Suppressor macrophage treated with lipopolysaccharide for 1 hour (primary cell): Measurements from ENCODE around the gene DPPA5.
"Not testable (repeated sequence)": the region's sequence is repeated elsewhere in the genome, so short reads cannot be mapped to it uniquely, and the experiment has no call there.

Experiments used
- DNase-seq, 3 donors: peaks; one replicate each; pipeline ENCODE4 v3.0.0-alpha.2; 2020 to 2022

Gene DPPA5, protein sequence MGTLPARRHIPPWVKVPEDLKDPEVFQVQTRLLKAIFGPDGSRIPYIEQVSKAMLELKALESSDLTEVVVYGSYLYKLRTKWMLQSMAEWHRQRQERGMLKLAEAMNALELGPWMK

DNA sequence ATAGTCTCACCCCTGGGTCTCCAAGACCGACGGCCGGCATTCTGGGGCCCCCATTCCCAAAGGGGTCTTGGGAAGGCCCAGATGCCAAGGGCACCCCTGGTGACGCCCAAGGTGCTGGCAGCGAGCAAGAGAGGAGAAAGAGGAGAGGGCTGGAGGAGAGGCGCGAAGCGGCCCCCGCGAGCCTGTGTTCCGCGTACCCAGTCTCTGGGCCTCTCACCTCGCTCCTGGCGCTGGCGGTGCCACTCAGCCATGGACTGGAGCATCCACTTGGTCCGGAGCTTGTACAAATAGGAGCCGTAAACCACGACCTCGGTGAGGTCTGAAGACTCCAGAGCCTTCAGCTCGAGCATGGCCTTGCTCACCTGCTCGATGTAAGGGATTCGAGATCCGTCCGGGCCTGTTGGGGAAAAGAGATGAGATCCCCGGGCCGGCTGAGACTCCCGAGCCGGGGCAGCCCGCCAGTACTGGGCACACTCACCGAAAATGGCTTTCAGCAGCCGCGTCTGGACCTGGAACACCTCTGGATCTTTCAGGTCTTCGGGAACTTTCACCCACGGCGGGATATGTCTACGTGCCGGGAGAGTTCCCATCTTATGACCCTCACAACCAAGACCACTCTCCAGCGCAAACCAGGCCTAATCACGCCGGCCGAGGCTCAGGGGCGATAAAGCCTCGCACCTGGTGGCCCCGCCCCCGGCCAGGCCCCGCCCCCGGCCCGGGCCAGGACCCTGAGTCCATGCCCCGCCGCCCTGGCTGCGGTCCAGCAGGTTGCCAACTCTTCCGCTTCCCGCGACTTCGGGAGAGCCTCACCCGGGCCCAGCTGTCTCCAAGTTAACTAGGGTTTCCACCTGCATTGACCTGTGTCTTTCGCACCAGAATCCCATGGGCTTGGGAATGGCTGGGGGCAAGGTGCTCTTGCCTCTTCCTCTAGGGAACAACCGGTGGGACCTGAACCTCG, at the start of gene DPPA5:
Gene DPPA5, minus strand, starts transcription at position 641 of the 958 bp plus-strand sequence. Its CDS starts 51 bp downstream, at position 590.
- DNase-seq = no peak

DNA sequence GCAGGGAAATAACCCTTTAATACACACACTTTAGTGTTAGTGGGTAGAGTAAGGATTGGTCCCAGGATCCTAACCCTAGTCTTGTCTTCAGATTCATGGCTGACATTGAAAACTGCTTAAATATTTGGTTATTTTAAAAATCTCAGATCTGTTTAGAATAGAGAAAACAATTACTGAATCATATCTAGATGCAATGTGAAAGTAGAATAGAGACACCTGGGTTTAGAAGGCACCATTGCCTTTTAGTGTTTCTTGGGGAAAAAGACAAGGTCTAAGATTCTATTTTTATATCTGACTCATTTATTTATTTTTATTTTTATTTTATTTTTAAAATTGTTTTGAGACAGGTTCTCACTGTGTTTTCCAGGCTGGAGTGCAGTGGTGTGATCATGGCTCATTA, 46.6 kb upstream of the DPPA5 start:
- no peak for DNase-seq

GRCh38 chr6:73395875-73396274, 41.8 kb upstream of the DPPA5 start:
- DNase-seq = no peak

DNA sequence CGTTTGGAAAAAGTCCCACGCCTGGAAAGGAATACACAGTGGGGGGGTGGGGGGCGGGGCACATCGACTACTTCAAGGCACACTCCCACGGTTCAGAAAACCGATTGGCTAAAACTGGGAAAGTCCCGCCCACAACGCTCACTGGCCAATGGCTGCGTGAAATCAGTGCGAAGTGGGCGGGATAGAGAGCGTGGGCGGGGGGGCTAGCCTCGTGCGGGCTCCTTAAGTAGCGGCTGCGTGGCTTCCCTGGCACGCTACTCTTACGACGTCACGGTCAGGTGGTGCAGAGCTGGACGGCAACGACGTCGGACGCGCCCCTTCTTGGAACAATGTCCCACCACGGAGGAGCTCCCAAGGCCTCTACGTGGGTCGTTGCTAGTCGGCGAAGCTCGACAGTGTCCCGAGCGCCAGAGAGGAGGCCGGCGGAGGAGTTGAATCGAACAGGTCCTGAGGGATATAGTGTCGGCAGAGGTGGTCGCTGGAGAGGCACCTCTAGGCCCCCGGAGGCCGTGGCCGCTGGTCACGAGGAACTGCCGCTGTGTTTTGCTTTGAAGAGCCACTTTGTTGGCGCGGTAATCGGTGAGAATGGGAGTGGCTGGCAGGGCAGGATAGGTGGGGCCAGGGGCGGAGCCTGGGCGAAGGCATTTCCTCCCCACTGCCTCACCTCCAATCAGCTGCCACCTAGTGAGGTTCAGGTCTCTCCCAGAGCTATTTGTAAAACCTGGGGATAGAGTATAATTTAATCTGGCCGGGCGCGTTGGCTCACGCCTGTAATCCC, 40.7 kb upstream of the DPPA5 start, which contains the start of gene DDX43:
Gene DDX43, plus strand, starts transcription at position 252 of the 778 bp plus-strand sequence. Its CDS starts 78 bp downstream, at position 330.
- DNase-seq = peak; percentile 56 to 65 (median 56)

GRCh38 chr6:73393278-73393677, 39.2 kb upstream of the DPPA5 start:
- DNase-seq = no peak

DNA sequence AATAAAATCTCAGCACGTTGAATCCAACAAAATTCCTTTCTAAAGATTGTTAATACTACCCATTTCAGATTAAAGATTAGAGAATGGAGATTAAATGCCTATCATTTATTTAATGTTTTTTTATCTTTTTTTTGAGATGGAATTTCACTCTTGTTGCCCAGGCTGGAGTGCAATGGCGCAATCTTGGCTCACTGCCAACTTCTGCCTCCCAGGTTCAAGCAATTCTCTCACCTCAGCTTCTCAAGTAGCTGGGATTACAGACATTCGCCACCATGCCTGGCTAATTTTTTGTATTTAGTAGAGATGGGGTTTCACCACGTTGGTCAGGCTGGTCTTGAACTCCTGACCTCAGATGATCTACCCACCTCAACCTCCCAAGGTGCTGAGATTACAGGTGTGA, 38.1 kb upstream of the DPPA5 start:
- not testable (repeated sequence) for DNase-seq

DNA sequence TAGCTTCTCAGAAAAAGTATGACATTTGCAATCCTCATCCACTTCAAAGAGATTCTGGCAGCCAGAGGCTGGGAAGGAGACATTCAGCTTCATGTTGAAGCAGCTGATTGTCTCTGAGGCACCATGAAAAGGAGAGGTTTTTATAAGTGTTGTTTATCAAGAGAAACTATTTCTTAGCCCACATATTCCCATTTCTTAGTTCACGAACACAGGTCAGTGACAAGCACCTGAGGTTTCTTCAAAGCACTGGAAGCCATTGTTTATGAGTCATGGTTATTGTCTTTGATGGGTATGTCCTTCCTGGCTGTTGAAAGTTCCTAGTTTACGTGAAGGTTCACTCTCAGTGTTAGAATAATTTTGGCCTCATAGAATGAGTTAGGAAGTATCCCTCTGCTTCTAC, 37.6 kb upstream of the DPPA5 start:
- DNase-seq = no peak

DNA sequence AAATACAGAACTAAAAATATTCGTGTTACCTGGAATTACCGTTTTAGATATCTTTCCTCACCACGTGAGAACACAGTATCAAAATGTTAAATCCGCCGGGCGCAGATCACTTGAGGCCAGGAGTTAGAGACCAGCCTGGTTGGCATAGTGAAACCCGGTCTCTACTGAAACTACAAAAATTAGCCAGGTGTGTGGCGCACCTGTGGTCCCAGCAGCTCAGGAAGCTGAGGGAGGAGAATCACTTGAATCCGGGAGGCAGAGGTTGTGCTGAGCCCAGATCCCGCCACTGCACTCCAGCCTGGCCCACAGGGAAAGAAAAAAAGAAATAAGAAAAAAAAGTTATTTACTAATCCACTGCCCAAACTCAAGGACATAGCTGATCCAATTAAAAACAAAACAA, 35.8 kb upstream of the DPPA5 start:
- DNase-seq = no peak

DNA sequence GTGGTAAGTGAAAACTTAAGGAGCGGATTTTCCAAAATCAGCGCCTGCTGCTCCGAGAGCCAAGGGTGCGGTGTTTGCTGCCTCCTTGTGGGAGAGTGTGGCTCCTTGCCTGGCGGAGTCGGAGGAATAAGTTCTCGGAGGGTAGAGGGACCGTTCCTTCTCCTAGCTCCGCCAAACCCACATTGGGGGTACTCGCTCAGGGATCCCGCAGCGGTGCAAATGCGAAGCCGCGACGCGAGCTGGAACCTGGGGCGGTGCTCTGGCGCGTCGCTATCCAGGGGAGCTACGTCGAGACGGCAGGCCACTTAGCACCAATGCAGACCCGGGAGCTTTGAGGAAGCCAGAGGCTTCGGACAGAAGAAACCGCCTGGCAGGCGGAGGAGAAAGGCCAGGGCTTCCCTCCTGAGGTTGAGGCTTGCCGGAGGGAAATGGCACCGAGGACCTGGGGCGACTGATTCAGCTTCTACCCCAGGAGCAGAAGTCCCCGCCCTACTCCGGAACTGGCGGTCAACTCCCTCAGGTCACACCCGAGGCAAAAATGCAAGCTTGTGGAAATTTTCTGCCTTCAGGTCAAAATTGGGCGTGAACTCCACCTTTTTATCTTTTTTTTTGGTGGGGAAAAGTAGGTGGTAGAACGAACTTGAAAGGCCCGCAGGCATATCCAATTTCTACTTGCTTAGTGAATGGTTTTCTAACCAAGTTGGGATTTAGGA, 34.9 kb upstream of the DPPA5 start:
- DNase-seq = peak; percentile 58 to 71 (median 61)

- DNase-seq = no peak
Observed at GRCh38 chr6:73388433-73388799, 34.3 kb upstream of the DPPA5 start.

DNA sequence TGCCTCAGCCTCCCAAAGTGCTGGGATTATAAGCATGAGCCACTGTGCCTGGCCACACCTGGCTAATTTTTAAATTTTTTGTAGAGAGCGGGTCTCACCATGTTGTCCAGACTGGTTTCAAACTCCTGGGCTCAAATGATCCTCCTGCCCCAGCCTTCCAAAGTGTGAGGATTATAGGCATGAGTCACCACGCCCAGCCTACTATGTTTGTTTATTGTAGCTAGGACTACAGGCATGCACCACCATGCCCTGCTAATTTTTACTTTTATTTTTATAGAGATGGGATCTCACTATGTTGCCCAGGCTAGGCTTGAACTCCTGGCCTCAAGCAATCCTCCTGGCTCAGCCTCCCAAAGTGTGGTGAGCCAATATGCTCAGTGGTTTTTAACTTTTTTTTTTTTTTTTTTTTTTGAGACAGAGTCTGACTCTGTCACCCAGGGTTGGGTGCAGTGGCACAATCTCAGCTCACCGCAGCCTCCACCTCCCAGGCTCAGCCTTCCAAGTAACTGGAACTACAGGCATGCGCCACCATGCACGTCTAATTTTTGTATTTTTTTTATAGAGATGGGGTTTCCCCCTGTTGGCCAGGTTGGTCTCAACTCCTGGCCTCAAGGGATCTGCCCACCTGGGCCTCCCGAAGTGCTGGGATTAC, 28.5 kb upstream of the DPPA5 start:
- no peak for DNase-seq

- not testable (repeated sequence) for DNase-seq
Observed at GRCh38 chr6:73381531-73381930, 27.5 kb upstream of the DPPA5 start.

- DNase-seq = no peak
Observed at GRCh38 chr6:73377225-73377624, 23.1 kb upstream of the DPPA5 start.

GRCh38 chr6:73375216-73375615, 21.1 kb upstream of the DPPA5 start:
- DNase-seq = no peak

DNA sequence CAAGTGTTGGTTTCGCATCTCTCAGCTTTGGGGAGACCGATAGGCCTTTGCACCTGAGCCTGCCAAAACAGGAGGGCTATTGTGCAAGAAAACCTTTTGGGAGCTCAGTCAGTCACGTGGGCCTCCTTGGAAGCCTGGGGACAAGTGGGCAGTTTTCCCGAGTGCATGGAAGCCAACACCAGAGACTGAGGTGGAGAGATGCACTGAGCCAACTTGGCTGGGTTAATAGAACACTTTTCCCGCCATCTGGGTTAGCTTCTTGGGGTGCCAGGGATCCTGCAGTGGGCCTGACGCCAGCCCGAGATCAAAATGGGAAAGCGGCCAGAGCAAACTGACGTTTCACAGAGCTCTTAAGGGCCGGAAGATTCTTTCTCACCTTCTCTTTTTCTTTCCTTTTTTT, 18.4 kb upstream of the DPPA5 start:
- DNase-seq = no peak

DNA sequence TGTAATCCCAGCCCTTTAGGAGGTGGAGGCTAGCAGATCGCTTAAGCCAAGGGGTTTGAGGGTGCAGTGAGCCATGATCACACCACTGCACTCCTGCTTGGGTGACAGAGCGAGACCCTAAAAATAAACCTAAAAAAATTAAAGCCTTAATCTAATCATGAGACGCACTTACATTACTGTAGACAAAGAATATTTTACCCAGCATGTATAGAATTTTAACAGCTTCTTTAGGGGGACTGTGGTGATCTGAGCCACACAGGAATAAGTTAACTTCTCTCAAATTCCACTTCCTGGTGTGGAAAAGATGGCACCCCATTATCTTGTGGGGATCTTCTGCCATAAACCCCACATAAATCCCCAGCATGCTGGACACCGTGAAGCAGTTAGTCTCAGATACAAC, 17.9 kb upstream of the DPPA5 start:
- no peak for DNase-seq

- DNase-seq = no peak
Observed at GRCh38 chr6:73369563-73369962, 15.5 kb upstream of the DPPA5 start, which contains the start of gene OOEP. Gene OOEP, minus strand, starts transcription at chr6:73369897. Its CDS starts 105 bp downstream, at chr6:73369792.

DNA sequence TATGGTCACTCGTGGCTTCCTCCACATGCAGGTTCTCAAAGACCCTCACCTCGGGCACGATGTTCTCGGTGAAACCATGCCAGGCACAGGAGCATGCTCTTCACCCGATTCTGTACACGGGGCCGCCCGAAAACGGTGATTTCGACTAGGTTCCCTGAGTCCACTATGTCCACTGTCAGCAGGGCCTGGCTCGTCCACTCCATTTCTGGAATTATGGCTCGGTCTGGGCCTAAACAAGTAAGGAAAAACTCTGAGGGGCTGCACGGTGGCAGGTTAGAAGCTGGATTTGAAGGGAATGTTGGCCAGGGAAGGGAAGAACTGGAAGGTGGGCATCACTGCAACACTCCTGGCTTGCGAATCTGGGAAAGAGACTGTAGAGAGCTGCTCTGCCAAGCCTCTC, 15.1 kb upstream of the DPPA5 start:
- DNase-seq = no peak

DNA sequence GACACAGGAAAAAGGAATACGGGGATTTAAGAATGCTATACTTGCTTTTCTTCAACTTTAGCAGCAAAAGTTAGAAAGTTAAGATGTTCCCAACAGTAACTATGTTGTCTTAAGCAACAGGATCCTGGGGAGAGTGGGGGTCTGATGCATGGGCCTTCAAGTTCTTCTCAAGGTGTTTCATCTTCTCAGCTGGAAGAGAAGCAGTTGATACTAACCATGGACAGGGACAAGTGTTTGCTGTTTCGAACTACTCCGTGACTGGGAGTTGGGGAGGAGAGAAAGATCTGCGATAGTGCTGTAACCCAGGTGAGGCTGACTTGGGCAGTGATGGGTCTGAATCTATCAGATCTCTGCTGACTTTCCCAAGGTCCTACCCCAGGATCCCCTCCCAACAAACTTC, 14.6 kb upstream of the DPPA5 start:
- no peak for DNase-seq

DNA sequence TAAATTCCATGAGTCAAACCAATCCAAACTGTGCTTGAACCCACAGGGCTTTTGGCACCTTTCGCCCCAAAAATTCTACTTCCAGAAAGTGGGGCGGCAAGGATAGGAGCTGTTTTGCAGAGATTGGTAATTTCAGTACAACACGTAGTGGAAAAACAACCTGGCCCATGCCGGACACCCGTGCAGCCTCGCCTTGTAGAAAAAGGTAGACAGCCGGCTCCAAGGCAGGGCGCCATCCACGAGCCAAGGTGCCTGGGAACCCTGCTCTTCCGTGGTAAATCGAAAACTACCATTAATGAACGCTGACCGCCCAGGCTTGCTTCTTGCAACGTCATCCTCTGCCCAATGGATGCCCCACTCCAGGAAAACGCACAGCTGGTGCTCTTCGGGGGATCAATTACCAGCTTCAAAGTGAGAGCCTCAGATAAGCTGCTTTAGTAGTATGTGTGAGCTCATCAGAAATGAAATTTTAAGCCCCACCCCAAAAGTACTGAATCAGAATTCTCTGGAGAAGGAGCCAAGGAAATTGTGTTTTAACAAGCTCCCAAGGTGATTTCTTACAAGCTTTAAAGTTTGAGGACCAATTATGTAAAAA, 13.8 kb upstream of the DPPA5 start:
- DNase-seq = no peak

DNA sequence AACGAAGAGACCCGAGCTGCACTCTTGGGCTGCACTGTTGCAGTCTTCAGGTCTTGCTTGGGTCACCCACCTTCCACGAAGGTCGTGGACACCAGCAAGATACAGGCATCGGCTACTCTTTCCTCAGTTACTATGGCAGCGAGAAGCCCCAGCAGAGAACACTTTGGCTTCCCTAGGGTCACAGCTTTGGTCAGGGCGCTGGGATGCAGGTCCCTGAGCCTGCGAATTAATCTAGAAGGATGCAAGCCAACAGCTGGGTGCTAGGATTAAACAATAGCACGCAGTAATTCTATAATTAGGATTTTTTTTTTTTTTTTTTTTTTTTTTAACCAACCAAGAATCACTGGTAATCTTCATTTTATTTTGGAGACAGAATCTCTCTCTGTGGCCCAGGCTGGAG, 10.5 kb upstream of the DPPA5 start:
- DNase-seq = no peak

GRCh38 chr6:73364121-73364520, 10.0 kb upstream of the DPPA5 start:
- DNase-seq = no peak
